IgD-negative memory B cell (primary cell): ENCODE results near the gene VDAC2. TPM values are rescaled to one million over a fixed set of nuclear protein-coding genes. Genes with fewer than 3 reads are reported as not detected.
"Not testable (repeated sequence)": the region's sequence is repeated elsewhere in the genome, so short reads cannot be mapped to it uniquely, and the experiment has no call there.

Experiments used
- H3K27ac Mint-ChIP-seq, 3 donors: one replicate each; pipeline ENCODE4 v1.8.0; 2020 to 2022; ENCODE audit warnings: mild to moderate bottlenecking in 3 of 3, mixed read lengths in 3 of 3, moderate library complexity in 1 of 3
- H3K27me3 Mint-ChIP-seq: one replicate; pipeline ENCODE4 v1.8.0; 2021; ENCODE audit warnings: mixed read lengths
- H3K36me3 Mint-ChIP-seq: one replicate; pipeline ENCODE4 v1.8.0; 2020; ENCODE audit warnings: mild to moderate bottlenecking, mixed read lengths
- H3K4me1 Mint-ChIP-seq, 3 donors: one replicate each; pipeline ENCODE4 v1.8.0; 2020 to 2022; ENCODE audit warnings: mixed read lengths in 3 of 3, mild to moderate bottlenecking in 1 of 3
- H3K4me3 Mint-ChIP-seq, 4 donors: one replicate each; pipeline ENCODE4 v1.8.0; 2020 to 2022; ENCODE audit warnings: mild to moderate bottlenecking in 4 of 4, mixed read lengths in 4 of 4, moderate library complexity in 3 of 4
- H3K9me3 Mint-ChIP-seq, 3 donors: one replicate each; pipeline ENCODE4 v1.8.0; 2020 to 2021; ENCODE audit warnings: mixed read lengths in 3 of 3, mild to moderate bottlenecking in 1 of 3
- polyA plus RNA-seq: library from polyadenylated mRNA; unstranded; fragments of 300-500 nt; fragmentation: Illumina TruSeq; gene quantifications from one replicate; pipeline ENCODE4 v1.2.3, GENCODE V29; 2021

VDAC2 gene
- polyA plus RNA-seq, 1 donor from 2014 or later: 134 TPM

DNA sequence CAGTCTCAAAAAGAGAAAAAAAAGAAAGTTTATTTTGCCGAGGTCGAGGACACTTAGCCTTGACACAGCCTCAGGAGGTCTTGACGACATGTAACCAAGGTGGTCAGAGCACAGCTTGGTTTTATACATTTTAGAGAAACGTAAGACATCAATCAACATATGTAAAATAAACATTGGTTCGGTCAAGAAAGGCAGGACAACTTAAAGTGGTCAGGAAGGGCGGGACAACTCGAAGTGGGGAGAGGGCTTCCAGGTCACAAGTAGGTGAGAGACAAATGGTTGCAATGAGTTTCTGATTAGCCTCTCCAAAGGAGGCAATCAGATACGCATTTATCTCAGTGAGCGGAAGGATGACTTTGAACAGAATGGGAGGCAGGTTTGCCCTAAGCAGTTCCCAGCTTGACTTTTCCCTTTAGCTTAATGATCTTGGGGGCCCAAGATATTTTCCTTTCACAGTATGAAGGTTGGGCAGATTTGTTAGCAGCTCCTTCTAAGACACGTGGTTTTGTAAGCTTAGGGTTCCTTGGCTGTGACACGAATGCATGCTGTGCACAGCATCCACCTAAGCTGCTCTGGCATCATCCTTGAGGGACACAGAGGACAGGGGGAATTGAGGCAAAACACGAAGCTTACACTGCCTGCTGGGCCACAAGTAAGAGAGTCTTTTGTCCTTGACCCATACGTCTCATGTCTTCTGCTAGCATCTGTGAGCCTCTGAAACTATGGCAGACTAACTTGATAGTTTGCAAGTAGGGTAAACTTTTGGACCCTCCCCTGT is 3.3 kb upstream of the VDAC2 start:
- Mint-ChIP-seq H3K36me3 (no peaks in the 10 kb centered on the region), H3K27me3 (no peaks in the 10 kb centered on the region), H3K27ac (peak overlapping the region in 1 of 3 donors; percentile 78), H3K4me1 (peaks cover 8 to 13% (median 11%) of the 10 kb centered on the region in 3 donors), H3K4me3 (peak overlapping the region in 1 of 4 donors; percentile 79), H3K9me3 (peaks cover 0 to 1% (median 0%) of the 10 kb centered on the region in 3 donors)

DNA sequence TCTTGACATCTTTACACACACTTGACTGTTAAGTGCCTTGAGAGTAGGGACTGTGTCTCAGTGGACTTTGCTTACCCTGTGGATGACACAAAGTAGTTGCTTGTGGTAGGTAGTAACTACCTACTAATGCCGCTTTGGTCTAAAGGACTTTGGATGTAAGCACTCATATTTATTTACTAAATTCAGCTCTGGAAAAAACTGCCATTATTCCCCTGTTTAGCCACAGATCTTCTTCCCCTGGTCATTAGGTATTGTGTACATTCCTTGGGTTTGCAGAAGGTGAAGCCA is 2.8 kb upstream of the VDAC2 start:
- peaks cover 0 to 1% (median 0%) of the 10 kb centered on the region in 3 donors for H3K9me3 Mint-ChIP-seq
- no peaks in the 10 kb centered on the region for H3K36me3 Mint-ChIP-seq
- H3K27me3 Mint-ChIP-seq: no peaks in the 10 kb centered on the region
- peak overlapping the region in 1 of 4 donors; percentile 79 for H3K4me3 Mint-ChIP-seq
- peak overlapping the region in 1 of 3 donors; percentile 78 for H3K27ac Mint-ChIP-seq
- peaks cover 13 to 19% (median 16%) of the 10 kb centered on the region in 3 donors for H3K4me1 Mint-ChIP-seq

DNA sequence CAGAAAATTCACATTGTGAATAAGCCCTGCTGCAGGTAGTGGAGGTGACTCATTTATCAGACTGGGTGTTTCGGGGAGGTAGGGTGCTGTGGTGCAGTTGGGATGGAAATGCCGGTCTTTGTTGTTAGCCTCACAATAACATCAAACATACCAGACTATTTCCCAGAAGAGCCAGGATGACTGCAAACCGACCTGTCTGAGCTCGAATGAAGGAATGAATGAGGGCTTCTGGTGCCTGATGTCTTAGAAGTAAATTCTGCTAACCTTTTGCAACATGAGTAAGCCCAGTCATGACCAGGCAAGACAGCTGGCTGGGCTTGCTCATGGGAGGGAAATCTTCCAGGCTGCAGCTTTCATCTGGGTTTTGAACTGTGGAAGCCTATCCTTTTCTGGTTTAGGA is 2.4 kb upstream of the VDAC2 start:
- no peaks in the 10 kb centered on the region for H3K27me3 Mint-ChIP-seq
- peaks cover 0 to 1% (median 0%) of the 10 kb centered on the region in 3 donors for H3K9me3 Mint-ChIP-seq
- peaks cover 14 to 19% (median 17%) of the 10 kb centered on the region in 3 donors for H3K4me1 Mint-ChIP-seq
- H3K27ac Mint-ChIP-seq: peak overlapping the region; percentile 73 to 90 (median 78)
- H3K4me3 Mint-ChIP-seq: peak overlapping the region in 2 of 4 donors; percentile 30 to 79
- no peaks in the 10 kb centered on the region for H3K36me3 Mint-ChIP-seq

DNA sequence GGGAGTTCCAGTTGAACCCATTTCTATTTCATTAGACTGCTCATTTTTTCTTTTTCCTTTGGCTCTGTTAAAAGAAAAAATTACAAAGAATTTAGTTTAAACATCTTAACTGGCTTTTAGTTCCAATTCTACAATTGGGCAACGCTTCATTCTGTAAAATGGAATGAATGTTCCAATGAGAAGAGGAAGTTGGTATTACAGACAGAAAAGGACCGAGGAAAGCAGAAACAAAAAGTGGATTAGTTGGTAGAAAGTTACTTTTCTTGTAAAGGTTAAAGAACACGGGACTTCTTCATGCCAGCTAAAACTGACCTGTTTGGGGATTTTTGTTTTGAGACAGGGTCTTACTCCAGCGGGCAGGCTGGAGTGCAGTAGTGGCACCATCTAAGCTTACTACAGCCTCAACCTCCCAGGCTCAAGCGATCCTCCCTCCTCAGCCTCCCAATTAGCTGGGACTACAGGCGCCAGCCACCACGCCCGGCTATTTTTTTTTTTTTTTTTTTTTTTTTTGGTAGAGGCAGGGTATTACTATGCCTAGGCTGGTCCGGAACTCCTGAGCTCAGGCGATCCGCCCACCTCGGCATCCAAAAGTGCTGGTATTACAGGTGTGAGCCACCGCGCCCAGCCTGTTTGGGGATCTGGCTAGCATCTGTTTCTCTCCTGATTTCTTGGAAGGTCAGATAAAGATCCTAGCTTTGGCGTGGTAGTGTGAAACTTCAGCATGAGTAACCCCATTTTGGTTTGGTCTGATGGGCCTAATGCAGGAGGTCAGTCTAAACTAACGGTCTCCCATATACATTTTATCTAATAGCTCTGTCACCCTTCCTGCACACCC is 1.3 kb upstream of the VDAC2 start:
- no peaks in the 10 kb centered on the region for H3K27me3 Mint-ChIP-seq
- H3K9me3 Mint-ChIP-seq: peaks cover 0 to 1% (median 0%) of the 10 kb centered on the region in 3 donors
- peak overlapping the region; percentile 96 to 100 (median 99) for H3K4me3 Mint-ChIP-seq
- peaks cover 17 to 23% (median 17%) of the 10 kb centered on the region in 3 donors for H3K4me1 Mint-ChIP-seq
- H3K27ac Mint-ChIP-seq: peak overlapping the region; percentile 98 to 100 (median 99)
- no peaks in the 10 kb centered on the region for H3K36me3 Mint-ChIP-seq

DNA sequence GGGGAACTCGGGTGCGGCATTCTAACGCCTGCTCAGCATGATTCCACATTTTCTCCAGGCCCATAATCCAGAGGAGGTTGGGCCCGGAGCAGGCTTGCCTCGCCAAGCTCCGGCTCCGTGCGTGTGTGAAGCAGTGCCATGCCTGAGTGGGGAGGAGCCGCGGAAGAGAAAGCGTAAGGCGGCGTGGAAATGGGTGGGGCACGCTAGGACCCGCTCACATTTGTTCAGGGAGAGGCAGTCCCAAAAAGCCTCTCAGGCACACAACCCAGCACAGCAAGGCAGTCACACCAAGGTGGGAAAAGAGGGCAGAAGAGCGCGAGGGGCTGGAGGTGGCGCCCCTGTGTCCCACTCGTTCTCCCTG is 695 bp upstream of the VDAC2 start:
- Mint-ChIP-seq H3K4me3 (peak overlapping the region; percentile 96 to 100 (median 99)), H3K4me1 (peaks cover 17 to 23% (median 17%) of the 10 kb centered on the region in 3 donors), H3K36me3 (peaks cover 2% of the 10 kb centered on the region), H3K9me3 (peaks cover 0 to 1% (median 0%) of the 10 kb centered on the region in 3 donors), H3K27ac (peak overlapping the region; percentile 98 to 100 (median 99)), H3K27me3 (no peaks in the 10 kb centered on the region)

DNA sequence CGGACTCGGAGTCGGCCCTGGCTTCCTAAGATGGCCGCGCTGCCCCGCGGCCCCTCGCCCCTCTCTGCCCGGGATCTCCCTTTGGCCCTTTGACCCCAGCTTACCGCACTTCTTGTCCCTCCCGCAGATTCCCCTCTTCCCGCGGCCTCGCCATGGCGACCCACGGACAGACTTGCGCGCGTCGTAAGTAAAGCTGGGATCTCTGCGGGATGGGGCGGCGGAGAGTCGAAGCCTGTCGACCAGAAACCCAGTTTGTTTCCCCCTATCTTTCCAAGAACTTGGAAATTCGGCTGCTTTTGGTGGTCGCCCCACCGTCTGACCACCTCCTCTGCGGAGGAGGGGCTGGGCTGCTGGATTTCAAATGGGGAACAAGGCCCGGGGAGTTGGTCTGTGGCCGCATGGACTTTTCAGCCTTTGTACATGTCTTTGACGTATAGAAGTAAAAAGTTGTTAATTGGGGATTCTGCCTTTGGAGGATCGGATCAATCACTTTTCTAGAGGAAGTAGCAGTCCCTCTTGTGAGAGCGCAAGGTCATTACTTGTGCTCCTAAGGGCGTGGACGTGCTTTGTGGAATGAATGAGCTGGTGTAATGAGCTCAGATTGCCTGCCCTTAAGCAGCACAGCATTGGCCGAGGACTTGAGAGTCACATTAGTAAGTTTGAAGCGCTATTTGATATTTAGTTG is 553 bp downstream of the VDAC2 start:
- H3K27me3 Mint-ChIP-seq: no peaks in the 10 kb centered on the region
- peaks cover 18 to 23% (median 20%) of the 10 kb centered on the region in 3 donors for H3K4me1 Mint-ChIP-seq
- H3K36me3 Mint-ChIP-seq: peaks cover 2% of the 10 kb centered on the region
- H3K9me3 Mint-ChIP-seq: peaks cover 0 to 1% (median 0%) of the 10 kb centered on the region in 3 donors
- H3K4me3 Mint-ChIP-seq: peak overlapping the region; percentile 96 to 100 (median 99)
- peak overlapping the region; percentile 98 to 100 (median 99) for H3K27ac Mint-ChIP-seq

DNA sequence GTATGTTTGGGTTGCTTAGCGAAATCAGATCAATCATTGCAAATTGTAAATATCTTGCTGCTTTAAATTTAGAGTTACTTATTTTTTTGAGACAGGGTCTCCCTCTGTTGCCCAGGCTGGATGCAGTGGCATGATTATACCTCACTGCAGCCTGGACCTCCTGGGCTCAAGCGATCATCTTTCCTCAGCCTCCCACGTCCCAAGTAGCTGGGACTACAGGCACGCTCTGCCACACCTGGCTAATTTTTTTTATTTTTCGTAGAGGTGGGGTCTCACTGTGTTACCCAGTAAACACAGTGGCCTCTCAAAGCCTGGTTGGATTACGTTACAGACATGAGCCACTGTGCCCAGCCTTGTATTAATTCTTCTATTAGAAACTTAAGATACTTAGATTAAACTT is 1.7 kb downstream of the VDAC2 start:
- peaks cover 2% of the 10 kb centered on the region for H3K36me3 Mint-ChIP-seq
- H3K27me3 Mint-ChIP-seq: no peaks in the 10 kb centered on the region
- peaks cover 18 to 27% (median 23%) of the 10 kb centered on the region in 3 donors for H3K4me1 Mint-ChIP-seq
- peak overlapping the region; percentile 67 to 100 (median 98) for H3K4me3 Mint-ChIP-seq
- peak overlapping the region in 2 of 3 donors; percentile 98 to 99 for H3K27ac Mint-ChIP-seq
- H3K9me3 Mint-ChIP-seq: peaks cover 0 to 1% (median 0%) of the 10 kb centered on the region in 3 donors

DNA sequence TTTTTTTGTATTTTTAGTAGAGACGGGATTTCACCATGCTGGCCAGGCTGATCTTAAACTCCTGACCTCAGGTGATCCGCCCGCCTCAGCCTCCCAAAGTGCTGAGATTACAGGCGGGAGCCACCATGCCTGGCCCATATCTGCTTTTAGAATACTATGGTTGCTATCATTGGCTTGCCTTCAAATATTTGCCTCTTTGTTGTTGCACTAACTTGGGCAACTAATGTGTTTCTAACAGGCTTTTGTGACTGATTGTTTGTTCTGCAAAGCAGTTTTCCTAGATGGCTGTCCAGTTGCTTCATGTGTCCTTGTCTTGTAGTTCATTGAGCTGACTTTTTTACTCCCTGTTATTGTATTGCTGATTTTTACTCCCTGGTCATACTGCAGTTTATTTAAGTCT is 9.7 kb downstream of the VDAC2 start:
- peak overlapping the region in 1 of 3 donors; percentile 21 for H3K27ac Mint-ChIP-seq
- peaks cover 21 to 28% (median 24%) of the 10 kb centered on the region in 3 donors for H3K4me1 Mint-ChIP-seq
- H3K36me3 Mint-ChIP-seq: peaks cover 2% of the 10 kb centered on the region

DNA sequence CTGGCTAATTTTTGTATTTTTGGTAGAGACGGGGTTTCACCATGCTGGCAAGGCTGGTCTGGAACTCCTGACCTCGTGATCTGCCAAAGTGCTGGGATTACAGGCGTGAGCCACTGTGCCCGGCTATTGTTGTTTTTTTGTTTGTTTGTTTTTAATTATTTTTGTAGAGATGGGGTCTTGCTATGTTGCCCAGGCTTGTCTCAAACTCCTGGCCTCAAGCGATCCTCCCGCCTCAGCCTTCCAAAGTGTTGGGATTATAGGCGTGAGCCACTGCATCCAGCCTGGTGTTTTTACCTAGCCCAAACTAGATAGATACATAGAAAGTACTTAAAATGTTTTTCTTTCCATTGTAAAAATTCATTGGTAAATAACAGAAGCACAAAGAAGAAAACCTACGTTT is 10.9 kb downstream of the VDAC2 start:
- H3K27ac Mint-ChIP-seq, H3K36me3 Mint-ChIP-seq, H3K27me3 Mint-ChIP-seq, H3K9me3 Mint-ChIP-seq, H3K4me3 Mint-ChIP-seq: not testable (repeated sequence)
- peaks cover 26 to 31% (median 27%) of the 10 kb centered on the region in 3 donors for H3K4me1 Mint-ChIP-seq

More for the DNA sequence above, 9.7 kb downstream of the VDAC2 start:
- no peaks in the 10 kb centered on the region for H3K9me3 Mint-ChIP-seq
- no peaks in the 10 kb centered on the region for H3K27me3 Mint-ChIP-seq
- no peak overlapping the region for H3K4me3 Mint-ChIP-seq

DNA sequence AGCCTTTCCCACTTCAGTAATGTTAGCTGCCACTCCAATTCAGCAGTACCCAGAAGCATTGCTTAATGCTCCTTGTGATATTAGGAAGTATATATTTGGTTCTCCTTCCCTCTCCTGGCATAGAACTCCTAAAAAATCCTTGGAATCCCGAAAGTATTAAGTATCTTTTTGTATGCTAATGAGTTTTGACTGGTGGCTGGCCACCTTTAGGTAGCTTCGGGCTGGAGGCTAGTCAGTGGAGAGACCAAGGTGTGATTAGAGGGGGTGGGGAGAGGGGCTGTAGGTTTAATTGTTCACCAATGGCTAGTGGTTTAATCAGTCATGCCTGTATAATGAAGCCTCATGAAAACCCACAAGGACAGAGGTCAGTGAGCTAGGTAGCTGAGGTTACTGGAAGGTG is 12.9 kb downstream of the VDAC2 start:
- H3K27ac Mint-ChIP-seq: peak overlapping the region in 2 of 3 donors; percentile 21 to 67
- H3K4me3 Mint-ChIP-seq: no peak overlapping the region
- no peaks in the 10 kb centered on the region for H3K9me3 Mint-ChIP-seq
- H3K36me3 Mint-ChIP-seq: peaks cover 2% of the 10 kb centered on the region
- H3K27me3 Mint-ChIP-seq: no peaks in the 10 kb centered on the region
- H3K4me1 Mint-ChIP-seq: peaks cover 23 to 32% (median 31%) of the 10 kb centered on the region in 3 donors

DNA sequence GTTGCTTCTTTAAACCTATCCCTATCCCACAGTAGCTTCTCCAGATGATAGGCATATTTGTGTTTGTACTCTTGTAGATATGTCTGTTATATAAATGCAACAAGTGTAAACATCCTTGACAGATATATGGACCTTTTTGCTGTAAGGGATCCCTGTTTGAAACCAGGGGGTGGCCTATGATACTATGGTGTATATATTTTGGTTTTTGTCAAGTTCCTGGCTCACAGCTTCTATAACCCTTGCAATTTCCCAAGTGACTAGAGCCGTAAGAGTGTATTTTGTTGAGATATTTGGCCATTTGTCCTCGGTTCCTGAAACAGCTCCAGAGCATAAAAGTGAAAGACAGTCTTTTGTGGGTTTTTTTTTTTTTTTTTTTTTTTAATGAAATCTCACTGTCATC is 15.5 kb downstream of the VDAC2 start:
- Mint-ChIP-seq H3K36me3 (peaks cover 4% of the 10 kb centered on the region), H3K27ac (peak overlapping the region; percentile 55 to 80 (median 75)), H3K4me3 (no peak overlapping the region), H3K9me3 (no peaks in the 10 kb centered on the region), H3K4me1 (peaks cover 23 to 34% (median 30%) of the 10 kb centered on the region in 3 donors), H3K27me3 (no peaks in the 10 kb centered on the region)

DNA sequence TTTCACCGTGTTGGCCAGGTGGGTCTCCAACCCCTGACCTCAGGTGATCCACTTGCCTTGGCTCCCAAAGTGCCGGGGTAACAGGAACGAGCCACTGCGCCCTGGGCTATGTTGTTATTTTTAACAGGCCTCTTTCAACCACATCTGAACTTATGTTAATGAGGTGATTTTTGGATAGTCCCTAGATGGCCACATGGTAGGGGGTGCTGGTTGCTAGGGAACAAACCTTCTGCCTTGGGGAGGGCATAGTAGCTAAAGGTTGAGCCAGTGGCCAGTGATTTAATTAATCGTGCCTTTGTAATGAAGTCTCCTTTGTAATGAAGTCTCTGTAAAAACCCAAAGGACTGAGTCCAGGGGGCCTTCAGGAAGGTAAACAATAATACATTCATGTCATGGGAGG is 16.1 kb downstream of the VDAC2 start:
- Mint-ChIP-seq H3K9me3 (no peaks in the 10 kb centered on the region), H3K4me3 (no peak overlapping the region), H3K27me3 (no peaks in the 10 kb centered on the region), H3K27ac (peak overlapping the region; percentile 55 to 80 (median 75)), H3K36me3 (peaks cover 4% of the 10 kb centered on the region), H3K4me1 (peaks cover 23 to 36% (median 30%) of the 10 kb centered on the region in 3 donors)

DNA sequence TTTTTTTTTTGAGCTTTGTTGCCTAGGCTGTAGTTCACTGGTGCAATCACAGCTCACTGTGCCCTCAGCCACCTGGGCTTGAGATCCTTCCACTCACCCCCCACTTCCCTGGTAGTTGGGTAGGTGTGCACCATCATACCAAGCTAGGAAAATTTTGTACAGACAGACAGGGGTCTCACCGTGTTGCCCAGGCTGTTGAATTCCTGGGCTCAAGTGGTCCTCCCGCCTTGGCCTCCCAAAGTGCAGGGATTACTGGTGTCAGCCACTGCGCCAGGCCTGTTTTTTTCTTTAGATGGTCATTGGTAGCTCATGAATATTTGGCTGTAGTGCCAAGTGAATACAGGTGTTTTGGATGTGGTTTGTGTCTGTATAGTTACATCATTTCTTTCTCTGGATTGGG is 17.7 kb downstream of the VDAC2 start:
- H3K27ac Mint-ChIP-seq: peak overlapping the region; percentile 43 to 90 (median 61)
- peaks cover 26 to 38% (median 26%) of the 10 kb centered on the region in 3 donors for H3K4me1 Mint-ChIP-seq
- H3K36me3 Mint-ChIP-seq: peaks cover 4% of the 10 kb centered on the region
- no peak overlapping the region for H3K4me3 Mint-ChIP-seq
- no peaks in the 10 kb centered on the region for H3K9me3 Mint-ChIP-seq
- no peaks in the 10 kb centered on the region for H3K27me3 Mint-ChIP-seq

DNA sequence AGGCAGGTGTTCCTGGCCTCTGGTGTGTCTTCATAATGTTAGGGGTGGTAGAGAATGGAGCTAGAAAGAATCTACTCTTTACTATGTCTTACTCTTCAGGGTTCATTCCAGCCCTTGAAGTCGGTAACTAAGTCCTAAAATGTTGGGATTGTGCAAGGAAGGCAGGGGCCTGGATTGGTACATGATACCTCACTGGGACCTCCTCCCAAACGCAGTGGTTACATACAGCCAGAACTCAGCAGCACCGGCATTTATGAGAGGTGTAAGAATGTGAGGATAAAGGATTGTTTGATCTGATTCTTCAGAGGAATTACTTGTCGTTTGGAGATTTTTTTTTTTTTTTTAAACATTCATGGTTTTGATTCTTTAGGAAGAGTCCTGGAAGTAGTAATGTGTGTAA is 18.2 kb downstream of the VDAC2 start:
- peaks cover 4% of the 10 kb centered on the region for H3K36me3 Mint-ChIP-seq
- H3K4me1 Mint-ChIP-seq: peaks cover 26 to 40% (median 28%) of the 10 kb centered on the region in 3 donors
- H3K27ac Mint-ChIP-seq: peak overlapping the region; percentile 43 to 90 (median 61)
- no peaks in the 10 kb centered on the region for H3K27me3 Mint-ChIP-seq
- H3K9me3 Mint-ChIP-seq: no peaks in the 10 kb centered on the region
- peak overlapping the region in 1 of 4 donors; percentile 11 for H3K4me3 Mint-ChIP-seq
